NCI-H69 (cell line): ENCODE measurements around the gene LRRK1.

Experiments used
- DNase-seq: peaks from one replicate; lab custom pipeline; 2025; lab: John Stamatoyannopoulos, UW

LRRK1 gene

GRCh38 chr15:101114166-101114565 lies 195.0 kb downstream of the LRRK1 start:
- no peak for DNase-seq

- no peak for DNase-seq
Observed at GRCh38 chr15:101114610-101115009, 195.5 kb downstream of the LRRK1 start.

DNA sequence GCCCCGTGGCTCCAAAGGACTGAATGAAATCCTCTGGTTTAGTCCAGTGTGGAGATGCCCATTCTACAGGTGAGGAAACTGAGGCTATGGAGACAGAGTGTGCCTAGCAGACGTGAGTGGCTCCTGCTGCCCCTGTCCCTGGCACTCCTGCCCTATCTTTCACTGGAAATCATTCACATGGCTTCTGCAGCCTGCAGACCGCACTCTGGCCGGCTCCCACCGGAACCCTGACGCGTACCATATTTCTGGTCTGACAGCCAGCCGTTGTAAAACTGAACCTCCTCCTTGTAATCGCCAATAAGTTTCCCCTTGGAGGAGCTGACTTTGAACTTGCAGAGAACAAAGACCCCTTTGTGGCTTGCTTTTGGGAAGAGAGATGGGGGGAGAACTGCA lies 196.2 kb downstream of the LRRK1 start:
- no peak for DNase-seq

- peak; percentile 15 for DNase-seq
Observed at GRCh38 chr15:101115786-101116680, 196.9 kb downstream of the LRRK1 start.

DNA sequence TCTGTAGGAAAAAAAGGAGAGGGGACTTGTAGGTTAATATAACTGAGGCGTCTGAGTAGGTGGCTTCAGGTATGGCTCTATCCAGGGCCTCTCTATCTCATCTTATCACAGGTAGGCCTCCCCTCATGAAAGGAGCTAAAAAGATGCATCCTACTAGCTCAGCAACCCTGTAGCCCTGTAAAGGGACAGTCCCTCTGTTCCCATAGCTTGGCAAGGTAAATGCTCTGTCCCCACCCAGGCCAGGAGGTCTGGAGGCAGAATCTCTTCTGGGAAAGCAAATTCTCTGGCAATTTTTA lies 197.5 kb downstream of the LRRK1 start:
- DNase-seq, result no peak

DNA sequence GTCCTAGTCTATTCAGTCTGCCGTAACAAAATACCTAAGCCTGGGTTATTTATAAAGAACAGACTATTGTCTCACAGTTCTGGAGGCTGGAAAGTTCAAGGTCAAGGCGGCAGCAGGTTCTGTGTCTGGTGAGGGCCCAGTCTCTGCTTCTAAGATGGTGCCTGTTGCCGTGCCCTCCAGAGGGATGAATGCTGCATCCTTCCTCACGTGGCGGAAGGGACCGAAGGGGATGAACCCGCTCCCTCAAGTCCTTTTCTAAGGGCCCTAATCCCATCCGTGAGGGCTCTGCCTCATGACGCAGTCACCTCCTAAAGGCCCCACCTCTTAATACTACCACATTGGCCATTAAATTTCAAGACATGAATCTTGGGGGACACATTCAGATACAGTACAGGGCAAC lies 199.0 kb downstream of the LRRK1 start:
- DNase-seq, result no peak

DNA sequence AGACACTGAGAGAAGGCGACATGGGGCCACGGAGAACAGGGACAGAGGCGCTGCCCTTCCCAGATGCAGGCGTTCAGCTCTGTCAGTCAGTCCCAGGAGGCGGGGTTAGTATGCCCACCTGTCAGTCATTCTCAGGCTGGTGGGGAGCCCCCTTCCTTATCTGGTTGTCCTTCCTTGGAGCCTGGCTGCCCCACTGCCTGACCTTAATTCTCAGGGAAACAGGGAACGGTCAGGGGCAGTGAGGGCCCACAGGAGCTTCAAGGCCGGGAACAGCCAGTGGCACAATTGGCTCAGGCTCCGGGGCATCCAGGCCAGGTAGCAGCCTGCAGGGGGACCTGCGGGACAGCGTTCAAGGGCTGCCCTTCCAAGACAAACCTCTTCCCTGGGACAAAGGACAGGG lies 199.5 kb downstream of the LRRK1 start:
- no peak for DNase-seq

DNA sequence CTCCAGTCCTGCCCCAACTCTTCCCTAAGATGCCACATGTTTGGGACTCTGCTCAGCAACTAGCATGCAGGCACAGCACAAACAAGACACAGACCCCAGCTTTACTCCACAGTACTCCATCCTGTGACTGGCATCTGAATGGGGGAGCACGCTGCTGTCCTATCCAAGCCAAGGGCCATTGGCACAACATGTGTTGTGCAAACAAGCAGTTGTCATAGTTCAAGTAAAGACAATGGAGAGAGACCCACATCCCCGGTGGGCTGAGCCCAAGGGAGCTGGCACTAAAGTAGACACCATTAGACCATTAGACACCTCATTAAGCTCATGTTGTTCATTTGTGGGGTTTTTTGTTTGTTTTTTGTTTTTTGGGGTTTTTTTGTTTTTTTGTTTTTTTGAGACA lies 200.0 kb downstream of the LRRK1 start:
- DNase-seq, result peak; percentile 44
